ENCODE measurements around the gene EYA4.

DNA sequence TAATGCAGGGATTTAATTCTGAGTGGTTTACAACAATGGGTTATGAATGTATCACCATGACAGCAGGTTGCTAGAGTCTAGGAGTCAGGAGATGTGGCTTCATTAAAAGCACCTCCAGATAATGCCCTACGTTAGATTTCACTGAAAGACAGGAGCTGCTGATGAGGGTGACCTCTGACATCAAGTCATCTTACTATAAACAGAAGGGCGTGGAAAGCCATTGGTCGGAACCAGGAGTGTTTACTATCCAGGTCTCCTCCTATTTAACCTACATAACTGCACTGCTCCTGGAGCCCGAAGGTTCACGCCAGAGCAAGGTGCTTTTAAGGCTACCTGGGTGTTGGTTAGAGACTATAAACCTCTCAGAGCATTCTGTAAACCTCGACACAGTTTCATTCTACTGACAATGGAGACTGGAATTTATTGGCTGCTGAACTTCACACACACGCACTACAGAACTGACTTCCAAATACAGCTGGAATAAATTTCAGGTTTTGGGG lies 128.7 kb downstream of the EYA4 start:
- TF ChIP-seq, protein P1, sequence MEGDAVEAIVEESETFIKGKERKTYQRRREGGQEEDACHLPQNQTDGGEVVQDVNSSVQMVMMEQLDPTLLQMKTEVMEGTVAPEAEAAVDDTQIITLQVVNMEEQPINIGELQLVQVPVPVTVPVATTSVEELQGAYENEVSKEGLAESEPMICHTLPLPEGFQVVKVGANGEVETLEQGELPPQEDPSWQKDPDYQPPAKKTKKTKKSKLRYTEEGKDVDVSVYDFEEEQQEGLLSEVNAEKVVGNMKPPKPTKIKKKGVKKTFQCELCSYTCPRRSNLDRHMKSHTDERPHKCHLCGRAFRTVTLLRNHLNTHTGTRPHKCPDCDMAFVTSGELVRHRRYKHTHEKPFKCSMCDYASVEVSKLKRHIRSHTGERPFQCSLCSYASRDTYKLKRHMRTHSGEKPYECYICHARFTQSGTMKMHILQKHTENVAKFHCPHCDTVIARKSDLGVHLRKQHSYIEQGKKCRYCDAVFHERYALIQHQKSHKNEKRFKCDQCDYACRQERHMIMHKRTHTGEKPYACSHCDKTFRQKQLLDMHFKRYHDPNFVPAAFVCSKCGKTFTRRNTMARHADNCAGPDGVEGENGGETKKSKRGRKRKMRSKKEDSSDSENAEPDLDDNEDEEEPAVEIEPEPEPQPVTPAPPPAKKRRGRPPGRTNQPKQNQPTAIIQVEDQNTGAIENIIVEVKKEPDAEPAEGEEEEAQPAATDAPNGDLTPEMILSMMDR (IDR thresholded peaks at IDR 0.05; ENCODE audit: insufficient read depth, low read length, poor library complexity, severe bottlenecking), result no peak
- TF ChIP-seq EZH2phosphoT487 (conservative IDR thresholded peaks at IDR 0.05; ENCODE audit: low read length), result no peak

All from SU-DHL-6 (cell line).